Measurements from ENCODE around the gene LHX8. TPM values are rescaled to one million over a fixed set of nuclear protein-coding genes. Genes with fewer than 3 reads are reported as not detected.
A peak's percentile ranks its signal among the peaks of the same experiment; 100 is the strongest.
"Not testable (repeated sequence)": the region's sequence is repeated elsewhere in the genome, so short reads cannot be mapped to it uniquely, and the experiment has no call there.

LHX8 gene
- total RNA-seq, 1 donor from 2014 or later: not detected

GRCh38 chr1:75172556-75172955 lies 38.4 kb downstream of the LHX8 start:
- Histone ChIP-seq H3K4me1 (no peaks in the 10 kb centered on the region), H3K27me3 (ENCODE audit: low read depth) (no peaks in the 10 kb centered on the region), H3K36me3 (no peaks in the 10 kb centered on the region), H3K9me3 (peaks cover 5% of the 10 kb centered on the region), H3K4me3 (no peak overlapping the region), H3K27ac (no peak overlapping the region)
- ATAC-seq: no peak
- no peak for TF ChIP-seq CTCF (IDR thresholded peaks at IDR 0.05)
- no peak for DNase-seq
- intact Hi-C loops (cut with DNase I): no loop called here

GRCh38 chr1:75174031-75174760 lies 40.0 kb downstream of the LHX8 start:
- peaks cover 5% of the 10 kb centered on the region for H3K9me3 ChIP-seq
- ATAC-seq (peak; percentile 47 to 56), DNase-seq (peak; percentile 45)
- no peak overlapping the region for H3K27ac ChIP-seq
- H3K4me1 ChIP-seq: no peaks in the 10 kb centered on the region
- H3K4me3 ChIP-seq: no peak overlapping the region
- no peaks in the 10 kb centered on the region for H3K36me3 ChIP-seq
- no peak for TF ChIP-seq CTCF (IDR thresholded peaks at IDR 0.05)
- intact Hi-C loops (cut with DNase I): no loop called here
- H3K27me3 ChIP-seq (ENCODE audit: low read depth): no peaks in the 10 kb centered on the region

GRCh38 chr1:75181214-75181955 lies 47.2 kb downstream of the LHX8 start:
- H3K27ac ChIP-seq; H3K4me3 ChIP-seq; ATAC-seq; H3K36me3 ChIP-seq; intact Hi-C loops (cut with DNase I); DNase-seq; H3K27me3 ChIP-seq (ENCODE audit: low read depth); H3K4me1 ChIP-seq; H3K9me3 ChIP-seq: not testable (repeated sequence)

- no peak for TF ChIP-seq CTCF (IDR thresholded peaks at IDR 0.05)
- DNase-seq: no peak
- intact Hi-C loops (cut with DNase I): no loop called here
These were observed 54.7 kb downstream of the LHX8 start for GRCh38 chr1:75188892-75189291.

GRCh38 chr1:75198163-75198562 lies 64.0 kb downstream of the LHX8 start:
- no peak for TF ChIP-seq CTCF (IDR thresholded peaks at IDR 0.05)
- intact Hi-C loops (cut with DNase I): no loop called here
- no peaks in the 10 kb centered on the region for H3K9me3 ChIP-seq
- H3K36me3 ChIP-seq: no peaks in the 10 kb centered on the region
- ATAC-seq (no peak), DNase-seq (no peak)
- no peak overlapping the region for H3K27ac ChIP-seq
- H3K27me3 ChIP-seq (ENCODE audit: low read depth): no peaks in the 10 kb centered on the region
- no peak overlapping the region for H3K4me3 ChIP-seq
- H3K4me1 ChIP-seq: no peaks in the 10 kb centered on the region

More at GRCh38 chr1:75188892-75189291, 54.7 kb downstream of the LHX8 start:
- Histone ChIP-seq H3K27ac (no peak overlapping the region), H3K27me3 (ENCODE audit: low read depth) (no peaks in the 10 kb centered on the region), H3K36me3 (no peaks in the 10 kb centered on the region), H3K4me1 (no peaks in the 10 kb centered on the region), H3K4me3 (no peak overlapping the region), H3K9me3 (no peaks in the 10 kb centered on the region)
- no peak for ATAC-seq

- Histone ChIP-seq H3K4me1 (no peaks in the 10 kb centered on the region), H3K36me3 (no peaks in the 10 kb centered on the region)
These were observed 64.6 kb downstream of the LHX8 start for GRCh38 chr1:75198761-75199160.

More at GRCh38 chr1:75198761-75199160, 64.6 kb downstream of the LHX8 start:
- ATAC-seq (no peak), DNase-seq (no peak)
- no peak overlapping the region for H3K27ac ChIP-seq
- H3K4me3 ChIP-seq: no peak overlapping the region
- no peaks in the 10 kb centered on the region for H3K9me3 ChIP-seq
- no peak for TF ChIP-seq CTCF (IDR thresholded peaks at IDR 0.05)
- no peaks in the 10 kb centered on the region for H3K27me3 ChIP-seq (ENCODE audit: low read depth)
- intact Hi-C loops (cut with DNase I): no loop called here
